GM10248 (cell line): ENCODE data around the gene SLC22A31.

Experiments used
- CTCF ChIA-PET: fragments of 300-600 bp; sonication (Branson Sonifier 250); formaldehyde crosslinking; extraction: SDS; loops from one replicate; lab custom pipeline; 2021; ENCODE audit warnings: antibody characterized with exemption; lab: Yijun Ruan, JAX
- POLR2A ChIA-PET: fragments of 350-650 bp; sonication (Branson Sonifier 250); formaldehyde crosslinking; extraction: SDS; loops from one replicate; lab custom pipeline; 2020; ENCODE audit warnings: antibody characterized with exemption; lab: Yijun Ruan, JAX
- DNase-seq: peaks from one replicate; pipeline ENCODE4 v3.0.0; 2012; ENCODE audit errors: extremely low spot score
- CTCF ChIP-seq: IDR thresholded peaks from 2 replicates; pipeline ENCODE4 v1.5.1; 2012; ENCODE audit warnings: mild to moderate bottlenecking, low read depth; ENCODE audit errors: extremely low read depth, missing control alignments, control extremely low read depth

Gene SLC22A31

GRCh38 chr16:89163297-89163696 lies 37.0 kb downstream of the SLC22A31 start:
- POLR2A ChIA-PET, result no interaction called here
- TF ChIP-seq CTCF, result no peak
- CTCF ChIA-PET, result interaction anchor here (1.4 to 1.5 kb wide), 2 partner anchors 345 to 421 kb away, joined by 3 to 4 read pairs; no protein-coding TSS in a partner anchor
- no peak for DNase-seq

GRCh38 chr16:89161763-89162713 lies 38.3 kb downstream of the SLC22A31 start:
- TF ChIP-seq CTCF, result no peak
- ChIA-PET CTCF (interaction anchor here (1.5 kb wide), 1 partner anchor 344 kb away, joined by 3 read pairs; no protein-coding TSS in a partner anchor), POLR2A (no interaction called here)
- no peak for DNase-seq

- no peak for DNase-seq
- CTCF ChIA-PET, result no interaction called here
- TF ChIP-seq CTCF, result no peak
- POLR2A ChIA-PET, result no interaction called here
These were observed 39.2 kb downstream of the SLC22A31 start for GRCh38 chr16:89160977-89161701.

- POLR2A ChIA-PET, result no interaction called here
- no peak for DNase-seq
- no peak for TF ChIP-seq CTCF
- CTCF ChIA-PET, result interaction anchor here (1.5 kb wide), 1 partner anchor 11 kb away, joined by 3 read pairs; no protein-coding TSS in a partner anchor
These were observed 40.4 kb downstream of the SLC22A31 start for GRCh38 chr16:89159850-89160354.

- no peak for TF ChIP-seq CTCF
- ChIA-PET CTCF (interaction anchor here (0.9 to 1.5 kb wide), 2 partner anchors 8 to 12 kb away, joined by 3 read pairs; no protein-coding TSS in a partner anchor), POLR2A (no interaction called here)
- DNase-seq, result no peak
These were observed 41.1 kb downstream of the SLC22A31 start for GRCh38 chr16:89159066-89159849.
